ENCODE measurements around the gene CDK6. TPM values are rescaled to one million over a fixed set of nuclear protein-coding genes. Genes with fewer than 3 reads are reported as not detected.
A peak's percentile ranks its signal among the peaks of the same experiment; 100 is the strongest.

Gene CDK6
- total RNA-seq, 1 experiment from 2014 or later = 10.5 TPM

GRCh38 chr7:92699966-92700514 lies 136.3 kb downstream of the CDK6 start:
- TF ChIP-seq, protein P1, sequence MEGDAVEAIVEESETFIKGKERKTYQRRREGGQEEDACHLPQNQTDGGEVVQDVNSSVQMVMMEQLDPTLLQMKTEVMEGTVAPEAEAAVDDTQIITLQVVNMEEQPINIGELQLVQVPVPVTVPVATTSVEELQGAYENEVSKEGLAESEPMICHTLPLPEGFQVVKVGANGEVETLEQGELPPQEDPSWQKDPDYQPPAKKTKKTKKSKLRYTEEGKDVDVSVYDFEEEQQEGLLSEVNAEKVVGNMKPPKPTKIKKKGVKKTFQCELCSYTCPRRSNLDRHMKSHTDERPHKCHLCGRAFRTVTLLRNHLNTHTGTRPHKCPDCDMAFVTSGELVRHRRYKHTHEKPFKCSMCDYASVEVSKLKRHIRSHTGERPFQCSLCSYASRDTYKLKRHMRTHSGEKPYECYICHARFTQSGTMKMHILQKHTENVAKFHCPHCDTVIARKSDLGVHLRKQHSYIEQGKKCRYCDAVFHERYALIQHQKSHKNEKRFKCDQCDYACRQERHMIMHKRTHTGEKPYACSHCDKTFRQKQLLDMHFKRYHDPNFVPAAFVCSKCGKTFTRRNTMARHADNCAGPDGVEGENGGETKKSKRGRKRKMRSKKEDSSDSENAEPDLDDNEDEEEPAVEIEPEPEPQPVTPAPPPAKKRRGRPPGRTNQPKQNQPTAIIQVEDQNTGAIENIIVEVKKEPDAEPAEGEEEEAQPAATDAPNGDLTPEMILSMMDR (conservative IDR thresholded peaks at IDR 0.05; ENCODE audit: low read depth, low read length) = no peak
- TF ChIP-seq EZH2 (IDR thresholded peaks at IDR 0.05; ENCODE audit: borderline replicate concordance, low read depth, low read length, poor library complexity, severe bottlenecking) = no peak
- Histone ChIP-seq H3K36me3 (ENCODE audit: insufficient read depth, low read length, poor library complexity, severe bottlenecking) (no peaks in the 10 kb centered on the region), H3K27ac (ENCODE audit: low read depth, low read length, poor library complexity, severe bottlenecking) (no peak overlapping the region), H3K27me3 (replicated peaks; ENCODE audit: insufficient read depth, low read depth, low read length, poor library complexity) (no peaks in the 10 kb centered on the region), H3K9me3 (ENCODE audit: low read depth, low read length, poor library complexity, severe bottlenecking) (no peaks in the 10 kb centered on the region), H3K4me1 (ENCODE audit: insufficient read depth, low read length, poor library complexity, severe bottlenecking) (peaks cover 34% of the 10 kb centered on the region), H3K4me3 (ENCODE audit: low read depth, low read length, poor library complexity, severe bottlenecking) (no peak overlapping the region)
- CTCF ChIA-PET = no interaction called here
- DNase-seq (ENCODE audit: low spot score) = no peak
- intact Hi-C loops (cut with micrococcal nuclease; ENCODE audit: unreplicated experiment) = loop anchor here (5.0 kb wide), 1 partner anchor 68 kb away; no protein-coding TSS in a partner anchor
- POLR2A ChIA-PET (ENCODE audit: low non-redundant PET) = no interaction called here
- BruUV-seq (replicated peaks) = no TSS peak

GRCh38 chr7:92699560-92699959 lies 136.8 kb downstream of the CDK6 start:
- POLR2A ChIA-PET (ENCODE audit: low non-redundant PET) = no interaction called here
- intact Hi-C loops (cut with micrococcal nuclease; ENCODE audit: unreplicated experiment) = loop anchor here (5.0 kb wide), 1 partner anchor 67 kb away; no protein-coding TSS in a partner anchor
- no peak for TF ChIP-seq EZH2 (IDR thresholded peaks at IDR 0.05; ENCODE audit: borderline replicate concordance, low read depth, low read length, poor library complexity, severe bottlenecking)
- TF ChIP-seq, protein P1 (conservative IDR thresholded peaks at IDR 0.05; ENCODE audit: low read depth, low read length) = no peak

GRCh38 chr7:92698237-92698841 lies 138.0 kb downstream of the CDK6 start:
- peak overlapping the region; percentile 32 for H3K27ac ChIP-seq (ENCODE audit: low read depth, low read length, poor library complexity, severe bottlenecking)
- DNase-seq (ENCODE audit: low spot score) = peak; percentile 48
- no peak overlapping the region for H3K4me3 ChIP-seq (ENCODE audit: low read depth, low read length, poor library complexity, severe bottlenecking)
- POLR2A ChIA-PET (ENCODE audit: low non-redundant PET) = no interaction called here
- no peaks in the 10 kb centered on the region for H3K27me3 ChIP-seq (replicated peaks; ENCODE audit: insufficient read depth, low read depth, low read length, poor library complexity)
- BruUV-seq (replicated peaks) = no TSS peak
- H3K4me1 ChIP-seq (ENCODE audit: insufficient read depth, low read length, poor library complexity, severe bottlenecking) = peaks cover 37% of the 10 kb centered on the region
- CTCF ChIA-PET = interaction anchor here (0.6 kb wide), 1 partner anchor 135 kb away, joined by 3 read pairs; no protein-coding TSS in a partner anchor
- no peaks in the 10 kb centered on the region for H3K36me3 ChIP-seq (ENCODE audit: insufficient read depth, low read length, poor library complexity, severe bottlenecking)
- TF ChIP-seq EZH2 (IDR thresholded peaks at IDR 0.05; ENCODE audit: borderline replicate concordance, low read depth, low read length, poor library complexity, severe bottlenecking) = no peak
- TF ChIP-seq, protein P1 (conservative IDR thresholded peaks at IDR 0.05; ENCODE audit: low read depth, low read length) = no peak
- intact Hi-C loops (cut with micrococcal nuclease; ENCODE audit: unreplicated experiment) = loop anchor here (5.0 kb wide), 1 partner anchor 66 kb away; no protein-coding TSS in a partner anchor
- no peaks in the 10 kb centered on the region for H3K9me3 ChIP-seq (ENCODE audit: low read depth, low read length, poor library complexity, severe bottlenecking)

More at GRCh38 chr7:92699560-92699959, 136.8 kb downstream of the CDK6 start:
- CTCF ChIA-PET = no interaction called here
- Histone ChIP-seq H3K4me3 (ENCODE audit: low read depth, low read length, poor library complexity, severe bottlenecking) (no peak overlapping the region), H3K4me1 (ENCODE audit: insufficient read depth, low read length, poor library complexity, severe bottlenecking) (peaks cover 37% of the 10 kb centered on the region), H3K27me3 (replicated peaks; ENCODE audit: insufficient read depth, low read depth, low read length, poor library complexity) (no peaks in the 10 kb centered on the region), H3K27ac (ENCODE audit: low read depth, low read length, poor library complexity, severe bottlenecking) (no peak overlapping the region), H3K9me3 (ENCODE audit: low read depth, low read length, poor library complexity, severe bottlenecking) (no peaks in the 10 kb centered on the region), H3K36me3 (ENCODE audit: insufficient read depth, low read length, poor library complexity, severe bottlenecking) (no peaks in the 10 kb centered on the region)
- BruUV-seq (replicated peaks) = no TSS peak
- DNase-seq (ENCODE audit: low spot score) = no peak

All from A673 (cell line).